ENCODE data around the gene USF2.

The USF2 gene

DNA sequence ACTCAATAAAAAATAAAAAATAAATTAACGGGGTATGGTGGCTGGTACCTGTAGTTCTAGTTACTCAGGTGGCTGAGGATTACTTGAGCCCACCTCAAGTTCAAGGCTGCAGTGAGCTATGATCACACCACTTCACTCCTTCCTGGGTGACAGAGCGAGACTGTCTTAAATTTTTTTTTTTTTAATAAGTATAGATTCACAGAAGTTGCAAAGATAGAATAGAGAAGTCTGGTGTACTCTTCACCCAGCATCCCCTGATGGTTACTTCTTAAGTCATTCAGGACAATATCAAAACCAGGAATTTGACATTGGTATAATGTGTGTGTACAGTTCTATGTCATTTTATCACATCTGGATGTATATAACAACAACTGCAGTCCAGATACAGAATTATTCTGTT is 52.5 kb downstream of the USF2 start:
- no peak for DNase-seq (ENCODE audit: low spot score)

DNA sequence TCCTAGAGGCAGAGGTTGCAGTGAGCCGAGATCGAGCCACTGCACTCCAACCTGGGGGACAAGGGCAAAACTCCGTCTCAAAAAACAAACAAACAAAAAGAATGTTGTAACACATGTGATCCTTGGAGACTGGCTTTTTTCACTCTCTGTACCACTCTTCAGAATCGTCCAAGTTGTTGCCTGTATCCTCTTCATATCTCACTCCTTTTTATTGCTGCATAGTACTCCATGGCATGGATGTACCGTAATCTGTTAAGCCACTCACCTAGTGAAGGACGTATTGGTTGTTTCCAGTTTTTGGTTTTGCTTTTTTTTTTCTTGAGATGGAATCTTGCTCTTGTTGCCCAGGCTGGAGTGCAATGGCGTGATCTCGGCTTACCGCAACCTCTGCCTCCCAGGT is 53.3 kb downstream of the USF2 start:
- no peak for DNase-seq (ENCODE audit: low spot score)

DNA sequence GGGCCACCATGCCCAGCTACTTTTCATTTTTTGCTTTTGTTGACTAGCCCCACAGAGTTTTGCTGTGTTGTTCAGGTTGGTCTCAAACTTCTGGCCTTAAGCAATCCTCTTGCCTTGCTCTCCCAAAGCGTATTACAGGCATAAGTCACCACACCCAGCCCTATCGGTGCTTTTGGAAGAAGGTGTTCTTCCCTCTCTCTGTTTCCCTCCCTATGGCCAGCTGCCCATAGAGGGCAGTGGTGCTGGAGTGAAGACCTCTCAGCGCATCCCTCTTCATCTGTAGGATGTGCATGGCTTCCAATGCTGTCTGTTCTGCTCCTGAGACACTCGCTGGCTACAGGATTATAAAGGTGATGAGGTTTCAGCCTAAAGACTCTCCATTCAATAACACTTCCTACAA is 58.9 kb downstream of the USF2 start:
- no peak for DNase-seq (ENCODE audit: low spot score)

DNA sequence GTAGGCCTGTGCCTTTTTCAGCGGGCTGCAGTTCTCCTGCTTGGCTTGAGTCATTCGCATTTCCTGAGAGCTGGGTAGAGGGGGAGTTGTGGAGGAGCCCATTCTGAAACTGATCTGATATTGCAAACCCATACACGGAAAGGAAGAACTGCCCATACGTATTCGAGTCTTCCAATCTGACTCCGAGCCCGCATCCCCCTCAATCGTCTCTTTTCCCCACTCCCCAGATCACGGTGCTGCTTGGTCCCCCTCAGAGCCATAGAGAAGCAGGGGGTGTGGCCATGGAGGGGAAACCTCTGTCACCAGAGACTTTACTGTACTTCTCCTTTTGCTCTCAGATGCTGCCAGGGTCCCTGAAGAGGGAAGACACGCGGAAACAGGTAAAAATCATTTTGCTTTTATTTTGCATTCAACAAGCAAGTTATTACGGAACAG is 60.1 kb downstream of the USF2 start, which contains the start of gene CD22:
Gene CD22 (plus strand): TSS at position 337 of the 435 bp plus-strand sequence. CDS start 2,854 bp downstream, outside the sequence.
- DNase-seq (ENCODE audit: low spot score), result no peak

DNA sequence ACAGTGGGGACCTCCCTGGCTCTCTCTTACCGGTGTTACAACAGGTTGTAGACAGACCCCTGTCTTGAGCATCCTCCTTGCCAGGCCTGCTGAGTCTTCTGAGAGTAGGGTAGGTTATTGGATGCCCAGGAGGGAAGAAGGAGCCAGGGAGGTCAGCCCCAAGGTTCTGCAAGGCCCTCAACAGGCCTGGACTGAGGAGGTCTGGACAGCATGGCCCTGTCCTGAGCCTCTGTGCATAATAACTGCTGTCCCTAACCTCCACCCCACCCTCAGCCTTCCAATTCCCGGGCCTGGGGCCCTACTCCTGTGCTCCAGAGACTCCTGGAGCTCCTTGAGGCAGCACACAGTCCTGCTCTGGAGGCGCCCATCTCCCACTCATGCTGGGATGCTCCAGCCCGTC is 60.6 kb downstream of the USF2 start:
- no peak for DNase-seq (ENCODE audit: low spot score)
